GM23338 (cell line): ENCODE data around the gene CEP95. TPM values are rescaled to one million over a fixed set of nuclear protein-coding genes. Genes with fewer than 3 reads are reported as not detected.

ENCODE experiments used
- ATAC-seq: fragments of 200-7000 bp; cut with Tn5 transposase; 3 replicates; pipeline ENCODE4 v1.9.1; 2020
- DNase-seq: peaks from one replicate; pipeline ENCODE4 v3.0.0-alpha.2; 2015; ENCODE audit warnings: low spot score
- H2AFZ ChIP-seq: fragments of 200-600 bp; sonication (generic); 2 replicates; pipeline ENCODE4 v1.8.0; 2016; ENCODE audit warnings: antibody characterized with exemption, mild to moderate bottlenecking, moderate library complexity
- H3F3A ChIP-seq: fragments of 200-600 bp; sonication (generic); replicated peaks from 2 replicates; pipeline ENCODE4 v1.8.0; 2017; ENCODE audit warnings: antibody characterized with exemption, mixed run types, low read depth
- H3K27ac ChIP-seq: fragments of 200-600 bp; sonication (generic); 2 replicates; pipeline ENCODE4 v1.6.1; 2016; ENCODE audit warnings: low read depth
- H3K27me3 ChIP-seq: fragments of 200-600 bp; sonication (generic); 2 replicates; pipeline ENCODE4 v1.8.0; 2016; ENCODE audit warnings: mild to moderate bottlenecking, mixed run types, moderate library complexity; ENCODE audit not compliant: insufficient read depth
- H3K36me3 ChIP-seq: fragments of 200-600 bp; sonication (generic); 2 replicates; pipeline ENCODE4 v1.8.0; 2016; ENCODE audit warnings: mild to moderate bottlenecking; ENCODE audit not compliant: insufficient read depth
- H3K4me1 ChIP-seq: fragments of 200-600 bp; sonication (generic); 2 replicates; pipeline ENCODE4 v1.8.0; 2016; ENCODE audit warnings: mild to moderate bottlenecking, moderate library complexity; ENCODE audit not compliant: insufficient read depth
- H3K4me2 ChIP-seq: fragments of 200-600 bp; sonication (generic); 2 replicates; pipeline ENCODE4 v1.7.1; 2017; ENCODE audit warnings: mixed run types
- H3K4me3 ChIP-seq: fragments of 200-600 bp; sonication (generic); 2 replicates; pipeline ENCODE4 v1.6.1; 2016; ENCODE audit warnings: mixed run types
- H3K79me2 ChIP-seq: fragments of 200-600 bp; sonication (generic); replicated peaks from 2 replicates; pipeline ENCODE4 v1.8.0; 2017; ENCODE audit warnings: mild to moderate bottlenecking; ENCODE audit not compliant: insufficient read depth
- H3K9me2 ChIP-seq: fragments of 200-600 bp; sonication (generic); 2 replicates; pipeline ENCODE4 v1.8.0; 2017; ENCODE audit not compliant: insufficient read depth
- H4K20me1 ChIP-seq: fragments of 200-600 bp; sonication (generic); replicated peaks from 2 replicates; pipeline ENCODE4 v1.8.0; 2017; ENCODE audit warnings: mild to moderate bottlenecking; ENCODE audit not compliant: insufficient read depth
- H3K27ac Mint-ChIP-seq: 2 replicates; pipeline ENCODE4 v1.8.0; 2020; ENCODE audit warnings: inconsistent platforms, mild to moderate bottlenecking, moderate library complexity, mixed read lengths
- H3K27me3 Mint-ChIP-seq: 3 replicates; pipeline ENCODE4 v1.8.0; 2022; ENCODE audit warnings: low read depth, mild to moderate bottlenecking, moderate library complexity, mixed read lengths, inconsistent platforms; ENCODE audit not compliant: insufficient read depth, poor library complexity
- H3K36me3 Mint-ChIP-seq: 3 replicates; pipeline ENCODE4 v1.8.0; 2021; ENCODE audit warnings: low read depth, mild to moderate bottlenecking, inconsistent platforms, moderate library complexity, mixed read lengths
- H3K4me1 Mint-ChIP-seq: 3 replicates; pipeline ENCODE4 v1.8.0; 2020; ENCODE audit warnings: mild to moderate bottlenecking, inconsistent platforms, mixed read lengths
- H3K4me3 Mint-ChIP-seq: 3 replicates; pipeline ENCODE4 v1.8.0; 2021; ENCODE audit warnings: moderate library complexity, mild to moderate bottlenecking, inconsistent platforms, mixed read lengths
- H3K9me3 Mint-ChIP-seq: 3 replicates; pipeline ENCODE4 v1.8.0; 2020; ENCODE audit warnings: moderate library complexity, mild to moderate bottlenecking, inconsistent platforms, mixed read lengths
- EZH2 ChIP-seq: fragments of 200-600 bp; sonication (generic); IDR thresholded peaks from one replicate; pipeline ENCODE4 v1.8.0; 2017; ENCODE audit warnings: antibody characterized with exemption, mild to moderate bottlenecking, low read depth; ENCODE audit not compliant: unreplicated experiment
- EZH2phosphoT487 ChIP-seq: fragments of 200-600 bp; sonication (generic); IDR thresholded peaks from one replicate; pipeline ENCODE4 v1.8.1; 2018; ENCODE audit warnings: antibody characterized with exemption; ENCODE audit not compliant: unreplicated experiment
- STAT1 ChIP-seq: IDR thresholded peaks from one replicate; pipeline ENCODE4 v1.6.1; 2016; ENCODE audit warnings: antibody characterized with exemption; ENCODE audit not compliant: unreplicated experiment
- ZNF114 ChIP-seq: fragments of 250-450 bp; sonication (Bioruptor Pico); IDR thresholded peaks from 2 replicates; pipeline ENCODE4 v1.5.0; 2020; ENCODE audit warnings: mild to moderate bottlenecking, moderate library complexity
- polyA plus RNA-seq: library from polyadenylated mRNA; unstranded; fragments of >200 nt; fragmentation: Nextera tagmentation; extraction: Ambion mirVana; gene quantifications from 2 replicates; pipeline ENCODE4 v1.2.1, GENCODE V29; 2016
- total RNA-seq: library from RNA; depleted of rRNA; stranded (reverse); fragments of >200 nt; shearing (Covaris generic); gene quantifications from 2 replicates; pipeline ENCODE4 v1.2.3, GENCODE V29; 2014
- TF ChIP-seq, protein P1 (sequence below): fragments of 250-450 bp; sonication (Bioruptor Pico); IDR thresholded peaks from 2 replicates; pipeline ENCODE4 v1.5.0; 2020; ENCODE audit warnings: mild to moderate bottlenecking, moderate library complexity
- TF ChIP-seq, protein P2 (sequence below): IDR thresholded peaks from one replicate; pipeline ENCODE4 v1.6.1; 2018; ENCODE audit warnings: antibody characterized with exemption; ENCODE audit not compliant: unreplicated experiment

Gene CEP95
- total and polyA plus RNA-seq, 2 experiments from 2014 or later: 41.1 to 45.4 TPM

DNA sequence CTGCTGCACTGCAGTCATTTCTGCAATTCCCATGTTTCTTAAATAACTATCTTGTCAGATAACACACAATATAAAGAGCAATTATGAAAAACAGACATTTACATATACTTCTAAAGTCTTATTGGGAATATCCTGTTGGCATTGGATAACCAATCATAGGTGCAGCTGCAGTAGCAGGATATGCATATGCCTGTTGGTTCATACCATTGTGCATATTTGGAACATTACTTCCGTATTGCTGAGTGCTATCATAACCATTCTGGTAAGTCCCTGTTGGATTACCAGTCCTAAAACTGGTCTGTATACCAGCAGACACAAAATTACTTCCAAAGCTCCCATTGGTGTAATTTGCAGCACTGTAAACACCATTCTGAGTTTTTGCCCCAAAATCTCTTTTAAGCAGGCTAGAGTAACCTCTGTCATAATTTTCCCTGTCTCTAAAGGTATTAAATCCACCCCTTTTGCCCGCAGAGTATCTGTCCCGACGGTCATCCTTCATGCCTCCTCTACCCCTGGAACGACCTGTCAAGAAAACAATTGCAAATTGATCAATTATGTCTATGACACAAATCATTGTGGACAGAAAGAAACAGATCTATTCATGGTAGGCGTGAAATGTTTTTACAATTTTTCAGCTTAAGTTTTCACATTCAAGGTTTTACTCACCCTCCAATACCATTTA, 6.8 kb upstream of the CEP95 start:
- peak overlapping the region; percentile 93 for H3K27ac ChIP-seq
- ATAC-seq (no peak), DNase-seq (no peak)
- peaks cover 64% of the 10 kb centered on the region for H3K36me3 ChIP-seq
- no peak overlapping the region for H3K4me3 ChIP-seq
- peak overlapping the region; percentile 35; the same call in 2 of the 3 replicates for H3K4me3 Mint-ChIP-seq
- peaks cover 65% of the 10 kb centered on the region for H3K4me1 Mint-ChIP-seq
- no peaks in the 10 kb centered on the region for H3K27me3 ChIP-seq
- H3F3A ChIP-seq: peaks cover 66% of the 10 kb centered on the region
- peaks cover 10% of the 10 kb centered on the region for H3K4me1 ChIP-seq
- peaks cover 4% of the 10 kb centered on the region; the same call in 1 of the 3 replicates for H3K9me3 Mint-ChIP-seq
- H4K20me1 ChIP-seq: peaks cover 54% of the 10 kb centered on the region
- peaks cover 29% of the 10 kb centered on the region for H3K27me3 Mint-ChIP-seq
- H3K79me2 ChIP-seq: peaks cover 73% of the 10 kb centered on the region
- H3K9me2 ChIP-seq: no peaks in the 10 kb centered on the region
- 0 out of 2 replicates have a peak overlapping the region, but pooled peaks have one; percentile 84 for H3K4me2 ChIP-seq
- peak overlapping the region; percentile 58 for H3K27ac Mint-ChIP-seq
- H2AFZ ChIP-seq: no peak overlapping the region
- TF ChIP-seq STAT1 (no peak), EZH2 (no peak)
- TF ChIP-seq, protein P1, sequence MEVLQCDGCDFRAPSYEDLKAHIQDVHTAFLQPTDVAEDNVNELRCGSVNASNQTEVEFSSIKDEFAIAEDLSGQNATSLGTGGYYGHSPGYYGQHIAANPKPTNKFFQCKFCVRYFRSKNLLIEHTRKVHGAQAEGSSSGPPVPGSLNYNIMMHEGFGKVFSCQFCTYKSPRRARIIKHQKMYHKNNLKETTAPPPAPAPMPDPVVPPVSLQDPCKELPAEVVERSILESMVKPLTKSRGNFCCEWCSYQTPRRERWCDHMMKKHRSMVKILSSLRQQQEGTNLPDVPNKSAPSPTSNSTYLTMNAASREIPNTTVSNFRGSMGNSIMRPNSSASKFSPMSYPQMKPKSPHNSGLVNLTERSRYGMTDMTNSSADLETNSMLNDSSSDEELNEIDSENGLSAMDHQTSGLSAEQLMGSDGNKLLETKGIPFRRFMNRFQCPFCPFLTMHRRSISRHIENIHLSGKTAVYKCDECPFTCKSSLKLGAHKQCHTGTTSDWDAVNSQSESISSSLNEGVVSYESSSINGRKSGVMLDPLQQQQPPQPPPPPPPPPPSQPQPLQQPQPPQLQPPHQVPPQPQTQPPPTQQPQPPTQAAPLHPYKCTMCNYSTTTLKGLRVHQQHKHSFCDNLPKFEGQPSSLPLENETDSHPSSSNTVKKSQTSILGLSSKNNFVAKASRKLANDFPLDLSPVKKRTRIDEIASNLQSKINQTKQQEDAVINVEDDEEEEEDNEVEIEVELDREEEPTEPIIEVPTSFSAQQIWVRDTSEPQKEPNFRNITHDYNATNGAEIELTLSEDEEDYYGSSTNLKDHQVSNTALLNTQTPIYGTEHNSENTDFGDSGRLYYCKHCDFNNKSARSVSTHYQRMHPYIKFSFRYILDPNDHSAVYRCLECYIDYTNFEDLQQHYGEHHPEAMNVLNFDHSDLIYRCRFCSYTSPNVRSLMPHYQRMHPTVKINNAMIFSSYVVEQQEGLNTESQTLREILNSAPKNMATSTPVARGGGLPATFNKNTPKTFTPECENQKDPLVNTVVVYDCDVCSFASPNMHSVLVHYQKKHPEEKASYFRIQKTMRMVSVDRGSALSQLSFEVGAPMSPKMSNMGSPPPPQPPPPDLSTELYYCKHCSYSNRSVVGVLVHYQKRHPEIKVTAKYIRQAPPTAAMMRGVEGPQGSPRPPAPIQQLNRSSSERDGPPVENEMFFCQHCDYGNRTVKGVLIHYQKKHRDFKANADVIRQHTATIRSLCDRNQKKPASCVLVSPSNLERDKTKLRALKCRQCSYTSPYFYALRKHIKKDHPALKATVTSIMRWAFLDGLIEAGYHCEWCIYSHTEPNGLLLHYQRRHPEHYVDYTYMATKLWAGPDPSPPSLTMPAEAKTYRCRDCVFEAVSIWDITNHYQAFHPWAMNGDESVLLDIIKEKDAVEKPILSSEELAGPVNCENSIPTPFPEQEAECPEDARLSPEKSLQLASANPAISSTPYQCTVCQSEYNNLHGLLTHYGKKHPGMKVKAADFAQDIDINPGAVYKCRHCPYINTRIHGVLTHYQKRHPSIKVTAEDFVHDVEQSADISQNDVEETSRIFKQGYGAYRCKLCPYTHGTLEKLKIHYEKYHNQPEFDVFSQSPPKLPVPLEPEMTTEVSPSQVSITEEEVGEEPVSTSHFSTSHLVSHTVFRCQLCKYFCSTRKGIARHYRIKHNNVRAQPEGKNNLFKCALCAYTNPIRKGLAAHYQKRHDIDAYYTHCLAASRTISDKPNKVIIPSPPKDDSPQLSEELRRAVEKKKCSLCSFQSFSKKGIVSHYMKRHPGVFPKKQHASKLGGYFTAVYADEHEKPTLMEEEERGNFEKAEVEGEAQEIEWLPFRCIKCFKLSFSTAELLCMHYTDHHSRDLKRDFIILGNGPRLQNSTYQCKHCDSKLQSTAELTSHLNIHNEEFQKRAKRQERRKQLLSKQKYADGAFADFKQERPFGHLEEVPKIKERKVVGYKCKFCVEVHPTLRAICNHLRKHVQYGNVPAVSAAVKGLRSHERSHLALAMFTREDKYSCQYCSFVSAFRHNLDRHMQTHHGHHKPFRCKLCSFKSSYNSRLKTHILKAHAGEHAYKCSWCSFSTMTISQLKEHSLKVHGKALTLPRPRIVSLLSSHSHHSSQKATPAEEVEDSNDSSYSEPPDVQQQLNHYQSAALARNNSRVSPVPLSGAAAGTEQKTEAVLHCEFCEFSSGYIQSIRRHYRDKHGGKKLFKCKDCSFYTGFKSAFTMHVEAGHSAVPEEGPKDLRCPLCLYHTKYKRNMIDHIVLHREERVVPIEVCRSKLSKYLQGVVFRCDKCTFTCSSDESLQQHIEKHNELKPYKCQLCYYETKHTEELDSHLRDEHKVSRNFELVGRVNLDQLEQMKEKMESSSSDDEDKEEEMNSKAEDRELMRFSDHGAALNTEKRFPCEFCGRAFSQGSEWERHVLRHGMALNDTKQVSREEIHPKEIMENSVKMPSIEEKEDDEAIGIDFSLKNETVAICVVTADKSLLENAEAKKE: no peak
- peaks cover 84% of the 10 kb centered on the region for H3K36me3 Mint-ChIP-seq

DNA sequence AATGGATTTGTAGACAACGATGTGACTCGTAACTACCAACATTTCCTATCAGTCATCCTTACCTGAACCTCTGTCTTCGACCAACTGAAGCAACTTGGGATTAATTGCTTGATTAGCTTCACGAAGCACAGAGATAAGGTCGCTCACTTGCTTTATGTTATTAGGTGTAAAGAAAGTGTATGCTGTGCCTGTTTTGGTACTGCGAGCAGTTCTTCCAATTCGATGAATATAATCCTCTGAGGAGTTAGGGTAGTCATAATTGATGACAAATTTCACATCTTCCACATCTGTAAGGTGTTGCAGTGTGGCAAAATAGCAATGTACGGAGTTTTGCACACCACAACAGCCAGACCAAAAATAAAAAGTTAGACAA, 6.3 kb upstream of the CEP95 start:
- no peak for DNase-seq
- Histone ChIP-seq H4K20me1 (peaks cover 56% of the 10 kb centered on the region), H3K4me2 (no peak overlapping the region), H3K4me3 (no peak overlapping the region), H2AFZ (no peak overlapping the region), H3K36me3 (peaks cover 64% of the 10 kb centered on the region), H3K4me1 (peaks cover 9% of the 10 kb centered on the region), H3K9me2 (no peaks in the 10 kb centered on the region), H3F3A (peaks cover 68% of the 10 kb centered on the region), H3K27me3 (no peaks in the 10 kb centered on the region), H3K27ac (peak overlapping the region; percentile 12; the same call in 1 of the 2 replicates), H3K79me2 (peaks cover 73% of the 10 kb centered on the region)
- H3K27me3 Mint-ChIP-seq: peaks cover 31% of the 10 kb centered on the region
- ATAC-seq: no peak
- peaks cover 7% of the 10 kb centered on the region; the same call in 2 of the 3 replicates for H3K9me3 Mint-ChIP-seq
- H3K4me3 Mint-ChIP-seq: peak overlapping the region; percentile 49; the same call in 2 of the 3 replicates
- peaks cover 63% of the 10 kb centered on the region for H3K4me1 Mint-ChIP-seq
- peak overlapping the region; percentile 56; the same call in 1 of the 2 replicates for H3K27ac Mint-ChIP-seq
- H3K36me3 Mint-ChIP-seq: peaks cover 86% of the 10 kb centered on the region
- no peak for TF ChIP-seq ZNF114 (CRISPR knock-in tag)
- no peak for TF ChIP-seq STAT1
- TF ChIP-seq, protein P2, sequence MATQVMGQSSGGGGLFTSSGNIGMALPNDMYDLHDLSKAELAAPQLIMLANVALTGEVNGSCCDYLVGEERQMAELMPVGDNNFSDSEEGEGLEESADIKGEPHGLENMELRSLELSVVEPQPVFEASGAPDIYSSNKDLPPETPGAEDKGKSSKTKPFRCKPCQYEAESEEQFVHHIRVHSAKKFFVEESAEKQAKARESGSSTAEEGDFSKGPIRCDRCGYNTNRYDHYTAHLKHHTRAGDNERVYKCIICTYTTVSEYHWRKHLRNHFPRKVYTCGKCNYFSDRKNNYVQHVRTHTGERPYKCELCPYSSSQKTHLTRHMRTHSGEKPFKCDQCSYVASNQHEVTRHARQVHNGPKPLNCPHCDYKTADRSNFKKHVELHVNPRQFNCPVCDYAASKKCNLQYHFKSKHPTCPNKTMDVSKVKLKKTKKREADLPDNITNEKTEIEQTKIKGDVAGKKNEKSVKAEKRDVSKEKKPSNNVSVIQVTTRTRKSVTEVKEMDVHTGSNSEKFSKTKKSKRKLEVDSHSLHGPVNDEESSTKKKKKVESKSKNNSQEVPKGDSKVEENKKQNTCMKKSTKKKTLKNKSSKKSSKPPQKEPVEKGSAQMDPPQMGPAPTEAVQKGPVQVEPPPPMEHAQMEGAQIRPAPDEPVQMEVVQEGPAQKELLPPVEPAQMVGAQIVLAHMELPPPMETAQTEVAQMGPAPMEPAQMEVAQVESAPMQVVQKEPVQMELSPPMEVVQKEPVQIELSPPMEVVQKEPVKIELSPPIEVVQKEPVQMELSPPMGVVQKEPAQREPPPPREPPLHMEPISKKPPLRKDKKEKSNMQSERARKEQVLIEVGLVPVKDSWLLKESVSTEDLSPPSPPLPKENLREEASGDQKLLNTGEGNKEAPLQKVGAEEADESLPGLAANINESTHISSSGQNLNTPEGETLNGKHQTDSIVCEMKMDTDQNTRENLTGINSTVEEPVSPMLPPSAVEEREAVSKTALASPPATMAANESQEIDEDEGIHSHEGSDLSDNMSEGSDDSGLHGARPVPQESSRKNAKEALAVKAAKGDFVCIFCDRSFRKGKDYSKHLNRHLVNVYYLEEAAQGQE: no peak
- no peak for TF ChIP-seq EZH2phosphoT487
